Right forelimb (tissue), 1 donor: Measurements from ENCODE around the gene DSCAML1.
A peak's percentile ranks its signal among the peaks of the same experiment; 100 is the strongest.

Experiments used
- DNase-seq: peaks from one replicate; pipeline ENCODE4 v3.0.0-alpha.2; 2018

The DSCAML1 gene

DNA sequence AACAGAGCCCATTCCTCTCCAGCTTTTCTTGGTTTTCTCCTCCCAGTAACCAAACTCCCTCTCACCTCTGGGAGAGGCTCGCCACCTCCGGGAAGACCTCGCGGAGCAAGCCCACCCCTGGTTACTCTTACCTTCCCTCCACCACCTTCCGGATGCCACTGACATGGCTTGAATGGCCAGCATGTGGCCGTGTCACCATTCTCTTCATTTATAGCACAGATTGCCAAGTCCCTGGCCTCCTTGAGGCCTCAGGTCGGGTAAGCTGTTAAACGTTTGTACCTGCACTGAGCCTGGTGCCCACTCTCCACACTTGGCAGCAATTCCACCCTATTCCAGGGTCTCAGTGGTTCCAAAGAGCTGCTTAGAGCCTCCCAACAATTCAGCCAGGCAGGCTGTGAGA, 35.5 kb upstream of the DSCAML1 start:
- no peak for DNase-seq

DNA sequence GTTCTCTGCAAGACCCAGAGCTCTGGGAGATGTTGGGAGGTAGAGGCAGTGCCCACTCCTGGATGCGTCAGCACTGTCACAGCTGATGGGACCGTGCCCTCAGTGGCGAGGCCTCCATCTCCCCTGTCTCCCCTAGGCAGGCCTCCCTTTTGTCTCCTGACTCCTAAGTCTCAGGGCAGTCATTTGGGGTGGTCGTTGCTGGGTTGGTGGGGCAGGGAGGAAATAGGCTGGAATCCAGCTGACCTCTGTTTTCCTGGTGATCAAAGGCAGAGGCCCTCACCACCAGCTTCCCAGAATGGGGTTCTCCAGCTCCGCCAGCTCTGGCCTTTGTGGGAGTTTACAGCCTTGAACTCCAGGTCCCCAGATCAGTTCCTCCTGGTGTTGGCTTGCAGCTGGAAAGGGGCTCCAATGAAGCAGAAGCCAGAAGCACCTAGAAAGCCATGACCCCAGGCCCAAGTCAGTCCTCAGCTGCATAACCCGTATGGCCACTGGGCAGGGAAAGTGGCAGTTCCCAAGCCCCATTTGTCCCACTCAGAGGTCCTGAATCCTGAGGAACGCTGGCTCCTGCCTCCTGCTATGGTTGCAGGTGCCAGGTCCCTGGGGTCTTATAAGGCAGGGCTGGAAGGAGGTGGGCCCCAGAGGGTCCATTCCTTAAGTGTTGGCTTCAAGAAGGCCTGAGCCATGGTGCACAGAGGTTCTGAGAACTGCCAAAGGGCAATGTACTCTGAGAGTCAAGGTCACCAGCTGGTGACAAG, 34.8 kb upstream of the DSCAML1 start:
- peak; percentile 30 for DNase-seq

DNA sequence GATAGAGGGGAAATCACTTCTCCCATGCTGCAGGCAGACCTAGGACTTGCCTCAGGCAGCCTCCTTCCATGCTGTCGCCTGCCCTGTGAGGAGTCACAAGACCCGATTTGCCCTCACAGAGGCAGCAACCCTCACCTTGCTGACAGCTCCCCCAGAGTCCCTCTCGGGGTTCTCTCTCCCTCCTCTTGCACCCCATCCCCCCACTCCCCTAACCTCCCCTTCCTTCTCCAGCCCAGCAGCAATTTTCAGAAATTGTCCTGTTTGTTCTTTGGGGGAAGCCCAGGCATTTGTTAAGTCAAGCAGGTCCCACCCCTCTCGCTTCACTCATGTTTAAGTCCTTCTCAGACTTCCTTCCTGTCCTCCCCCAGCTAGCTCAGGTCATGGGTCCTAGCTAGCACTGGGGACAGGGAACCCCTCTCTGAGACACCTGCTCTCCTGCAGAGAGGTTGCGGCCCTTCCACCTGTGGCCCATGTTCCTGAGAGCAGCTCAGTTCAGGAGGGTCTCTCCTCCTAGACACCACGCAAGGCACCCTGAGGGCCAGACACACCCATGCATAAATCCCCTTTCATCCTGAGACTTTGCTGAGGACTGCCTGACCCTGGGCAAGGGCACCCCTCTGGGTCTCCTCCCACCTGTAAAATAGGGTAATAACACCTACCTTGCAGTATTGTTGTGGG, 33.8 kb upstream of the DSCAML1 start:
- DNase-seq = peak; percentile 32

DNA sequence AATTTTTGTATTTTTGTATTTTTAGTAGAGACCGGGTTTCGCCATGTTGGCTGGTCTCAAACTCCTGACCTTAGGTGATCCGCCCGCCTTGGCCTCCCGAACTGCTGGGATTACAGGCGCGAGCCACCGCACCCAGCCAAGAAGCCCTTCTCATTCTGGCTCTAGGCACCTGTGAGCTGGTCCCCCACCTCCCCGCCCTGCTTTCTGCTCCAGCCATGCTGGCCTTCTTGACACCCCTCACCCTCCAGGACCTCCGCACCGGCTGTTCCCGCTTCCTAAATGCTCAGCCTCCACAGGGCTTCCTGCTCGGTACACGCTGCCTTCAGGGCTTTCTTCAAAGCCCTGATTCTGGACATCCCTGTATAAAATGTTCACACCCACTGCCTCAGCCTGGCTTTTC, 33.1 kb upstream of the DSCAML1 start:
- peak; percentile 37 for DNase-seq

DNA sequence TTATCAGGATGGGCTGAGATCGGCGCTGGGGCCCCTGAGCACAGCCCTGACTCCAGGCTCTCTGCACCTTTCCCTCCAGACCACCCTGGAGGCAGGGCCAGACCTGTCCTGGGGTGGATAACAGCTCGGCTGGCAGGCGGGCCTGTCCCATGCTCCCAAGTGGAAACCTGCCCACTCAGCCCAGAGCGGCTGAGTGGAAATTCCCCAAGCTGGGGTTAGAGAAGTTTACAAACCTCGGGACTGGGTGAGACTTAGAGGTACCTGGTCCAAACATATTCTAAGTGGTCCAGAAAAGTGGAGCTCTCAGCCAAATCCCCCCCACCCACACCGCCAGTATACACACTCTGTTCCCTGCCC, 32.3 kb upstream of the DSCAML1 start:
- peak; percentile 40 for DNase-seq

DNA sequence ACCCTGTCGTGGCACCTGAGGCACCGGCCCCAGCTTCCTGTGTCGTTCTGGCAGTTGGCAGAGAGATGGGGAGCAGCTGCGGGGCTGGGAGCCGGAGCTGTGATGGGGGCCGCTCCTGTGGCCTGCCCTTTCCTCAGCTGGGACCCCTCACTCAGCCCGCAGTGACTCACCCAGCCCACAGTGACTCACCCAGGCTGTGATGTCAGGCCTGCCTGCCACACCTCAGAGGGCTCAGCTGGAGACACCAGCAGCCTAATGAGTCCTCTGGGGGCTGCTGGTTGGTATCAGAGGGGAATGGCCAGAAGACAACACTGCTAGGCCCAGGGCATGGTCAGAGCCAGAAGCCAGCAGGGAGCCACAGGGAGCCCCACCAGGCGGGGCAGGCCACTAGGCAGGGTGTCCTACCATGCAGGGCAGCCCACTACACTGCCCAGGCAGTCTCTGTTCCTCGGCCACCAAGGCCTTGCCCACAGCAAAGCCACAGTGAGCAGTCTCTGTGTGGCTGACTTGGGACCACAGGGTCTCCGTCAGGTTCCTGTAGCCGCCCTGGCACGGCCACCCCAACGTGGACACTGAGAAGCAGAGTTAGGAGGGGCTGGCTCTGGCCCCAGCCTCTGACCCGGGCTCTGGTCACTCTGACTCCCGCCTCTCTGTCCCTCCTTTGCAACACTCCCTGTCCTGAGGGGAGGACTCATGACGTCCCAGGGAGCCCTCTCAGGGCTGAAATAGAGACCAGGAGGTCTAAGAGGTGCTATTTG, 31.8 kb upstream of the DSCAML1 start:
- DNase-seq = peak; percentile 44

DNA sequence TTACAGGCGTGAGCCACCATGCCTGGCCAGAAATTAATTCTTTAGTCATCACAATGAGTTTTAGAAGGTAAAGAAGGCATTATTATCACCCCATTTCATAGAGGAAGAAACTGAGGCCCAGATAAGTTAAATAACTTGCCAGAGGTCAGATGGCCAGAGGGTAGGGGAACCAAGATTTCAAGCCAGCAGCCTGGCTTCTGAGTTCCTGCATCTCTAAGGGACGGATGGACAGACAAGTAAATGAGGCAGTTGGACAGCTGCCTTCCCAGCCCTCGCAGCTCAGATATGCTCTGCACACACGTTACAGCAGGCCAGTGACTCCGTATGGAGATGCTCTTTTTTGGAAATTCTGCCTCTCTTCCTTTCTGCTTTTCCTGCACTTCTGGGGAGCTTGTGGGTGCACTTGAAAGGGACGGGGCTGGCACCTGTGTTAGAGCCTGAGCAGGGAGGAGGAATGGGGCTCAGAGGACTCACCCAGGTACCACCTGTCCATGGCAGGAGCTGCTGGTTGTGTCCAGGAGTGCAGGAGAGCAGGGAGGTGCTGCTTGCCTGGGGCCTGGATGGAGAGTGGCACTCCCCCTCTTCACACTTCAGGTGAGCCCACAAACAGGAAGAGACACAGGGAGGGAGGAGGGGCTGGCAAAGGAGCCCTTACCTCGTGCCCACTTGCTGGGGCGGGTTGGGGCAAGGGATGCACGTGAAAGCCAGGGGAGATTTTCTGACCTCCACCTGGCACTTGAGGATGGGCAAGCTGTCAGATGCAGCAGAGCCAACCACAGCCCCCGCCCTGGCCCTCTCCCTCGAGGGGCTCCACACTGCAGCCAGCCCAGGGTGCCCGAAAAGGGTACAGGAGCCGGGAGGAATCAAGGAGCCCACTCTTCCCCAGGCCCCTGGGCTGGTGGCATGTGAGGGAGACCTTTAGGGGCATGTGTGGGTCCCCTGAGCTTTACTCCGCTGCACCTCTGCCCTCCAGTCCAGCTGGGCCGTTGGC, 30.8 kb upstream of the DSCAML1 start:
- DNase-seq = peak; percentile 39

DNA sequence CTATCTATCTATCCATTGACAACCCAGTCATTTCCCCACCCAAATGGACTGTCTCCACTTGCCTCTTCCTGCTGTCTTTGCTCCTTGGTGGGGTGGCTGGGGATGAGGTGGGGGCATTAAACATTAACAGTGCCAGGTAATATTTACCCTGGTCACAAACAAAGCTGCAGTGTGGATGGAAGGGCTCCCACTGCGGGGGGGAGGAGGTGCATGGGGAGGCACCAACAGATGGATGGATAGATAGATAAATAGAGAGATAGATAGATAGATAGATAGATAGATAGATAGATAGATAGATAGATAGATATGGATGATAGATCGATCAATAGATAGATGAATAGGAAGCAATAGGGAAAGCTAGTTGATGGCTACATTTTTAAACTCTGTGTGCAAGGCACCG, 29.8 kb upstream of the DSCAML1 start:
- no peak for DNase-seq

DNA sequence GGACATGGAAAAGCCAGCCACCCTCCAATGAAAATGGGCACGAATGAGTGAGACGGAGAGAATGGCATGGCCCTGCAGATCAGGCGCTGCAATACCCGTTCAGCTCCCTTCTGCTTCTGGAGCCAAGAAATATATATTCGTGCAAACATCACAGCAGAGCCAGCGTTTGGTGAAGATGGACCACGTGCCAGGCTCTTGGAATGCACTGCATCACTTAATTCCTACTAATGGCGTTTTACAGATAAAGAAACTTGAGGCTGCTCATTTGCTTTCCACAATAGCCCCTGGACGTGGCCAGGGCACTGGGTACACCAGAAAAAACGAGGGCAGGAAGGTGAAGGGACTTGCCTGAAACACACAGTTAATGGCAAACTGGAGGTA, 29.2 kb upstream of the DSCAML1 start:
- DNase-seq = no peak

DNA sequence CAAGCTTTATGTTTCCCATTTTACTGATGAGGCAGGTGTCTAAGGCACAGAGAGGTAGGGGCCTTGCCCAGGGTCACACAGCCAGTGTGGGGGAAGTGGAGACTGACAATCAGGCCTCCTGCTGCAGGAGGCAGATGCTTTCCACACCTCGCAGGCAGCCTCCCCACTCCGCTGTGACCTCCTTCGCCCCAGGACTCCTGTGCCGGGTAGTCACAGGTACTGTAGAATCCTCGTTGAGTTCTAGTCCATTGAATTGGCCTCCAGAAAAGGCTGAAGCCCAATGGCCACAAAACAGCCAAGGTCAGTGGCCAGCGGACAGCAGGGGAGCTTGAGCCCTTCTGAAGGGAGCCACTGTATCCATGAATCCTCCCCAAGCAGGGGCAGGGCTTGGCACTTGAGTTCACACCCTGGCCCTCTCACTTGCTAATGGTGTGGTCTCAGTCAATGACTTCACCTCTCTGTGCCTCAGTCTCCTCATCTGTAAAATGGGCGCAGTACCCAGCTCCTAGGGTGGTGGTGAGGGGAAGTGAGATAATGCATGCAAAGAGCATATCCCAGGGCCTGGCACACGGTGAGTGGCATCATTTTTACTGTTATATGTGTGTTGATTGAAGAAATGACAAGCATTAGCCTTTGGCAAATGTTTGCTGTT, 28.6 kb upstream of the DSCAML1 start:
- DNase-seq = peak; percentile 35

DNA sequence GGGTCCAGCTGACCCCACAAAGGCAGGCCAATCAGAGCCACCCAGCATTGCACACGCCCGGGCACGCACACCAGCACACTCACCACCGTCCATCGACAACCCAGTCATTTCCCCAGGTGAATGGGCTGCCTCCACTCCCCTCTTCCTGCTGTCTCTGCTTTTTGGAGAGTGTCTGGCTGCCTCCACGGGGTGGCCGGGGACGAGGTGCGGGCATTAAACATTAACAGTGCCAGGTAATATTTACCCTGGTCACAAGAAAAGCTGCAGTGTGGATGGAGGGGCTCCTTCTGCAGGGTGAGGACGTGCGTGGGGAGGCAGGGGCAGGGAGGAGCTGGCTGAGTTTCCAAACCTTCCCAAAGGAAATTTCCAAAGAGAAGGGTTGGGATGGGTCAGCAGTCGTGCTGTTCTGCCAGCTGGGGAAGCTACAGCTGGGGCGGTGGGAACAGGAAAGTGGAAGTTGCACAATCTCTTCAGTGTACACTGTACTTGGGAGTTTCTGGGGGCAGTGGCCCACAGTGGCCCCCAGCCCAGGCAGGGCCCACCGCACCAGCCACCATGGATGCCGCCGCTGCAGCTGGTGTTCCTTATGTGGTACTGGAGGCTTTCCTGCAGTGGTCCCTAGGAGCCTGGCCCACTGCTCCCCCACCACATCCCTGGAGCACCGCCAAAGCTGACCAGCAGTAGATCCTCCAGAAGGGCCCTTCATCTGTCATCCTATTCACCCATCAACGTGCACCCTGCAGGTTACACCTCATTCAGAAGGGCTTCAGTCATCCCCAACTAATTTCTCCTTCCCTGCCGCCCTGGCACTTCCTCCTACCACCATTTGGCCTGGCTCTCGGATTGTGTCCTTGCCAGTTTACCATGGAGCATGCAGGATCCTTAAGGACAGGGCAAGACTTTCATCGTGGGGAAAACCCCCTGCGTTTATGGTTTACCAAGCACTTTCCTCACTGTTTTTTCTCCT, 27.8 kb upstream of the DSCAML1 start, which contains the start of gene FXYD2:
TSS of gene FXYD2 (minus strand) at position 174 of the 967 bp plus-strand sequence. CDS start at position 108, 66 bp downstream.
- DNase-seq = peak; percentile 45

DNA sequence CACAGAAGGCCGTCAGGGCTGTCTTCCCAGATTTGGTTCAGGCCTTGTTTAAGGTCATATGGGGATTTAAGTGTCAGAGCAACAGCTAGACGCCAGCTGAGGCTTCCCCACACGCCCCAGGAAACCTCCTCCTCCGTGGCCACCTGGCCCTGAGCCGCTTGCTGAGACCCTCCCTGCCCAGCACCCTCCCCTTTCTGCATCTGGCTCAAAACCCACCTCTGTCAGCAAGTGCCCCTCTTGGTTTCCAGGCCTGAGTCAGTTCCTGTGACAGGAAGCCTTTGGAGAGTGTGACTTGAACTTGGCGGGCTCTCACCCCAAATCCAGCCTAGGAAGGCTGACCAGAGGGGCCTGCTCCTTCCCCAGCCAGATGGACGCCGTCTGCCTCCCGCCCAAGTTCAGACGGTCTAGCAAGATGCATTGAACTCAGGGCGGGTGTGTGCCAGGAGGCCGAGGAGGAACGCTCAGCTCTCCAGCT, 27.0 kb upstream of the DSCAML1 start:
- DNase-seq = peak; percentile 58

DNA sequence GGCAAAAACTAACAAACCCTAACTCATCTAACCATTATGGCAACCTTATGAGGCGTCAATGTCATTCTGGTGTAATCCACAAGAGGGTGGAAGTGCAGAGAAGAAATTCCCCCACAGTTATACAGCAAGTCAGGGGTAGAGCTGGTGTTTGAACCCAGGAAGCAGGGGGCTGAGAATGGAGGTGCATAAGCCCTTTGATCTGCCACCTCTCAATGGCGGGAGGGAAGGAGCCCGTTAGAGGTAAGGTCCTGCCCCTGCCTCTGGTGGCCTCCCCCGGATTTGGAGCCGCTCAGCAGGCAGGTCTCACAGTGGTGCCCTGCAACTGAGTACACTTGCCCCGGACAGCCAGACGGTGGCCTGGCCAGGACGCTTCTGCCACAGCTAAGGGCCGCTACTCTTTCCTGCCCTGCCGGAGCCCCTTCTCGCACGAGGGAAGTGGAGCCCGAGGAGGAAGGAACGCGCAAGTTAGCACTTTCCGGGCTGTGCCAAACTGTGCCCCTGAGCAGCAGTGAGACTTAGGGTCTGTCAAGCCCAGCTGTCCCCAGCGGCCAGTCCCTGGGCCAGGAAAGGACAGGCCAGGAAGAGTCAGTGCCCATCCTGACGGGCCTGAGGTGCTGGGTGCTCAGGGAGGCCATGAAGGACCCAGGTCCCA, 26.4 kb upstream of the DSCAML1 start:
- DNase-seq = no peak

DNA sequence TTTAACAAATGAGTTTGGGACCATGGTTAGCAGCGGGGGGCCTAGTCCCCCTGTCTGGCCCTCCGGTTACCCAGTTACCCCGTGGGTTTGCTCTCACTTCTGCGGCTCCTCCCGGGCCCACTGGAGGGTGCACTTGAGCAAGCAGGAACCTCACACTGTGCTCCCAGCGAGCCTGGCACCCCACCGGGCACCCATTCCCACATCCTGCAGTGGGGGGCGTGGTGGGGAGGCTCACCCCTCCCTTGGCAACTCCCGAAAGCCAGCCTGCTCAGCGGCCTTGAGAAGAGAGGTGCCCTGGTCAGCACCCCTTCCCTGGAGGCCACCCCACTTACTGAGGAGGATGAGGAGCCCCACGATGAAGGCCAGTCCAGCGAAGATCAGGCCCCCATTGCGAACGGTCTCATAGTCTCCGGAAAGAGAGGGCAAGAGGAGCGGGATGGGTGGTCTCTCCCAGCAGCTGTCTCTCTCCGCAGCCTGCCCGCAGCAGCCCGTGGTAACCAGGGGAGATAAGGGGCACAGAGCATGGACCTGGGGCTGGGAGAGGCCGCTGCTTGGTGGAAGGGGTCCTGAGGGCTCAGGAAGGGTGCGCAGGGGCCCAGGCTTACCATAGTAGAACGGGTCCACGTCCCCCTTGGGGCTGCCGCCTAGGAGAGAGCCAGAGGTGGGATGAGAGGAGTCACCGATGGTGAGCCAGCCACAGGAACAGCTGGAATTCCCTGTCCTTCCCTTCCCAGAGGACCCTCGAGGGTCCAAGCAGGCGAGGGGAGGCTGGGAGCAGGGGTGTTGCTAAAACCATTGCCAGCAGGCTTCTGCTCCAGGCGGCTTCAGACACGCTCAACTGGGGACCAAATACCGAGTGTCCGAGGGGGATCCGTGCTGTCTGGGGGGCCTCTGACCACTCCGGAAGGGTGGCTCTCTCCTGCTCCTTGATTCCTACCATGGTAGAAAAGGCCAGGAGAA, 25.3 kb upstream of the DSCAML1 start:
- DNase-seq = no peak

DNA sequence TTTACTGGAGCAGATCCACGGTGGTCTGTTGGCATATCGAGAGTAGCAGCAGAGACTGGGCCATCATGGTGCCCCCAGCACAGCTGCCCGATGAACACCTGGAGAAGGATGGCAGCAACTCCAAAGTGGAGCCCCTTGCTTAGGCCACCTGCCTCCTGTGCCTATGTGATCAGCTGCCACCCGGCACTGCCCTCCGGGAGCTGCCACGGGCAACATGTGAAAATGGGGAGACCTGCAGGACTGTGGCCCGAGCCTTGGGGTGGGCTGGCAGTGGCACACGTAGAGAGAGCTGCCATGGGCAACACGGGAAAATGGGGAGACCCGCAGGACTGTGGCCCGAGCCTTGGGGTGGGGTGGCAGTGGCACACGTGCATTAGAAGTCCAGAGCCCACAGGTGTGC, 24.4 kb upstream of the DSCAML1 start:
- DNase-seq = no peak

DNA sequence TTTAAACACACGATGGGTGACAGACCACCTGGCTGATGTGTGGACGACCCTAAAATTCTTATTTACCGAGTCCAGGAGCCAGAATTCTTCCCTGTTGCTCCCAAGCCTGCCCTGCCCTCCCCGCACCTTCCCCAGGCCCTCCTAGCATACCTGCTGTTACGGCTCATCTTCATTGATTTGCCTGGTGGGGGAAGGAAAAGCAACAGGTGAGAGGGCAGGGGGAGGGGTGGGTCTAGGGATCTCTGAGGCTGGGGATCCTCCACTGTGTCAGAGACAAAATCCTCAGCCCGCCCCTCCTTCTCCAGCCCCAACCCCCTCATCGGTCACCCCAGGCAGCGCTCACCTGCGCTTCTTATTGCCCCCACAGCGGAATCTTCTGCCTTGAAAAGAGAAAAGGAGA, 23.5 kb upstream of the DSCAML1 start:
- no peak for DNase-seq

DNA sequence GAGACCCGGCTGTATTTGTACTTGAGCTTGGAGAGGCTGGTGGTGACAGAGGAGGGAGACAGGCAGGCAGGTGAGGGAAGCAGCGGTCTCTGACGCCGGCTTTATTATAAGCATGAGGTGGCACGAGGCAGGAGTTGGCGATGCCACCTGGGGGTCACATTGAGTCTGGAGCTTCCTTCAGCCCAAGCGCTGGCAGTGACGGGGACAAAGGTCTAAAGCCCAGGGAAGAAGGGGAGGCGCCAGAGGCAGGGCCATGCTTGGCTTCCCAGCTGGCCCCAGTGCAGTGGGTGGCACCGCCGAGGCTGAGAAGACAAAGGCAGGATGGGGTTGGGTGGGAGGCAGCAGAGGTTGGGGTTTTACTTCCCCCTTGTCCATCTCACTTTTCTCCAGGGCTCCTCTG, 23.1 kb upstream of the DSCAML1 start:
- DNase-seq = no peak

DNA sequence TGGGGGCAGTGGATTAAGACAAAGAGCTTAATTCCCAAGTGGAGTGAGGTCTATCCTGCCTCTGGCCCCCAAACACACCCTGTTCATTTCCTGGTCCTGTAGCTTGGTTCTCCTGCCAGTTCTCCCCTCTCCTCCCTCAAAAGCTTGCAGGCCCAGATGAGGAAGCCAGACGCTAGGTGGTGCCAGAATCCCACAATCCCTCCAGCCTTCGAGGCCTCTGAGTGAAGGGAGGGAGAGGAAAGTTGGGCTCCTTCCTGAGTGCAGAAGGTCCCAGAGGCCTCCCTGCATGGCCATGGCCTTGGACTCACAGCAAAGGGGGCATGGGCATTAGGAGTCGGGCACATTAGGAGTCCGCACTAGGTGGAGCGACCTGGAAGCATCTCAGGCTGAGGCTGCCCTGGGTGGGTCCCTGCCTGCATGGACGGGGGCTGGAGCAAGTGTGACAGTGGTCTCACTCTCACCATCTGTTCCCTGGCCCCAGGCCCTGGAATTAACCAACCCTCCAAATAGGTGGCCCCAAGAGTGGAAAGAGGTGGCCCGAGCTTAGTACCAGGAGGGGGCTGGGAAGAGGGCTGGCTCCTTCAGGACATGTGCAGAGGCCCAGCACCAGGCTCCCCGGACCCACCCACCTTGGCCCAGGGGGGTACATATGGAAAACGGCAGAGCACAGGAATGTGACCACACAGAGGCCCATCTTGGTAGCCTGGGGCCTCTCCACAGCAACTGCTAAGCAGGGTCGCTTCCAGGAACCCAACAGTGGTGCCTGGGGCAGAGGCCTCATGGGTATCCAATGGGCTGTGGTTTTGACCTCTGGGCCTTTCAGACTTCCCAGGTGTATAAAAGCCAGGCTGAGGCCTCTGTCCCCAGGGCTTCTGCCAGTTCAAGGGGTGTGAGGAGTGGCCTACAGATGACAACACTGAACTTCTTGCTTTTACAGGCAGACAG, 22.4 kb upstream of the DSCAML1 start:
- DNase-seq = peak; percentile 89
